NCI-H2029 (cell line): Measurements from ENCODE around the gene NDE1.
A peak's percentile ranks its signal among the peaks of the same experiment; 100 is the strongest.
"Not testable (repeated sequence)": the region's sequence is repeated elsewhere in the genome, so short reads cannot be mapped to it uniquely, and the experiment has no call there.

Experiments used
- DNase-seq: peaks from one replicate; lab custom pipeline; 2025; lab: John Stamatoyannopoulos, UW

The NDE1 gene

GRCh38 chr16:15650019-15650697 lies at the start of gene NDE1:
Gene NDE1, plus strand, starts transcription at chr16:15650245. Its CDS starts 14,534 bp downstream, at chr16:15664779.
- DNase-seq = peak; percentile 78

GRCh38 chr16:15601212-15601879 lies 48.7 kb upstream of the NDE1 start:
- no peak for DNase-seq

- no peak for DNase-seq
Measured at GRCh38 chr16:15602285-15603044, 47.6 kb upstream of the NDE1 start.

GRCh38 chr16:15604460-15605440 lies 45.3 kb upstream of the NDE1 start:
- no peak for DNase-seq

- DNase-seq = no peak
Measured at GRCh38 chr16:15605839-15606517, 44.1 kb upstream of the NDE1 start.

- no peak for DNase-seq
Measured at GRCh38 chr16:15606518-15607220, 43.4 kb upstream of the NDE1 start.

- DNase-seq = not testable (repeated sequence)
Measured at GRCh38 chr16:15607221-15607699, 42.8 kb upstream of the NDE1 start.

- no peak for DNase-seq
Measured at GRCh38 chr16:15607700-15608396, 42.2 kb upstream of the NDE1 start.

GRCh38 chr16:15608398-15609285 lies 41.4 kb upstream of the NDE1 start:
- DNase-seq = no peak

GRCh38 chr16:15609286-15609649 lies 40.8 kb upstream of the NDE1 start:
- no peak for DNase-seq

GRCh38 chr16:15610369-15610871 lies 39.6 kb upstream of the NDE1 start:
- DNase-seq = no peak

GRCh38 chr16:15611610-15612009 lies 38.4 kb upstream of the NDE1 start:
- DNase-seq = no peak

- DNase-seq = no peak
Measured at GRCh38 chr16:15613676-15614075, 36.4 kb upstream of the NDE1 start.

- no peak for DNase-seq
Measured at GRCh38 chr16:15616012-15616411, 34.0 kb upstream of the NDE1 start.

GRCh38 chr16:15616475-15617165 lies 33.4 kb upstream of the NDE1 start:
- no peak for DNase-seq

- no peak for DNase-seq
Measured at GRCh38 chr16:15617901-15618300, 32.1 kb upstream of the NDE1 start.

GRCh38 chr16:15618392-15618791 lies 31.7 kb upstream of the NDE1 start:
- DNase-seq = no peak

- DNase-seq = no peak
Measured at GRCh38 chr16:15620611-15621195, 29.3 kb upstream of the NDE1 start.
